RWPE1 (cell line): ENCODE results near the gene ATP8A2.

Source experiments
- CTCF ChIA-PET: fragments of 350-600 bp; sonication (Branson Sonifier 250); formaldehyde crosslinking; extraction: SDS; loops from one replicate; lab custom pipeline; 2021; lab: Yijun Ruan, JAX
- POLR2A ChIA-PET: fragments of 400-600 bp; formaldehyde crosslinking; extraction: SDS; loops from one replicate; lab custom pipeline; 2020; ENCODE audit warnings: antibody characterized with exemption; ENCODE audit not compliant: low non-redundant PET; lab: Yijun Ruan, JAX
- DNase-seq: peaks from one replicate; pipeline ENCODE4 v3.0.0; 2012; ENCODE audit warnings: low spot score
- H3K27ac ChIP-seq: fragments of 450-650 bp; 2 replicates; pipeline ENCODE4 v1.5.1; 2017
- TF ChIP-seq, protein P1 (sequence below): fragments of 450-650 bp; conservative IDR thresholded peaks from 2 replicates; pipeline ENCODE4 v1.5.1; 2017; ENCODE audit warnings: low read depth, mild to moderate bottlenecking

ATP8A2 gene

GRCh38 chr13:25378528-25378927 is 6.8 kb downstream of the ATP8A2 start:
- POLR2A ChIA-PET = no interaction called here

GRCh38 chr13:25379011-25379410 is 7.2 kb downstream of the ATP8A2 start:
- TF ChIP-seq, protein P1, sequence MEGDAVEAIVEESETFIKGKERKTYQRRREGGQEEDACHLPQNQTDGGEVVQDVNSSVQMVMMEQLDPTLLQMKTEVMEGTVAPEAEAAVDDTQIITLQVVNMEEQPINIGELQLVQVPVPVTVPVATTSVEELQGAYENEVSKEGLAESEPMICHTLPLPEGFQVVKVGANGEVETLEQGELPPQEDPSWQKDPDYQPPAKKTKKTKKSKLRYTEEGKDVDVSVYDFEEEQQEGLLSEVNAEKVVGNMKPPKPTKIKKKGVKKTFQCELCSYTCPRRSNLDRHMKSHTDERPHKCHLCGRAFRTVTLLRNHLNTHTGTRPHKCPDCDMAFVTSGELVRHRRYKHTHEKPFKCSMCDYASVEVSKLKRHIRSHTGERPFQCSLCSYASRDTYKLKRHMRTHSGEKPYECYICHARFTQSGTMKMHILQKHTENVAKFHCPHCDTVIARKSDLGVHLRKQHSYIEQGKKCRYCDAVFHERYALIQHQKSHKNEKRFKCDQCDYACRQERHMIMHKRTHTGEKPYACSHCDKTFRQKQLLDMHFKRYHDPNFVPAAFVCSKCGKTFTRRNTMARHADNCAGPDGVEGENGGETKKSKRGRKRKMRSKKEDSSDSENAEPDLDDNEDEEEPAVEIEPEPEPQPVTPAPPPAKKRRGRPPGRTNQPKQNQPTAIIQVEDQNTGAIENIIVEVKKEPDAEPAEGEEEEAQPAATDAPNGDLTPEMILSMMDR = no peak
- POLR2A ChIA-PET = no interaction called here
- CTCF ChIA-PET = no interaction called here
- no peak for DNase-seq
- H3K27ac ChIP-seq = no peak overlapping the region

More at GRCh38 chr13:25378528-25378927, 6.8 kb downstream of the ATP8A2 start:
- CTCF ChIA-PET = interaction anchor here (0.6 kb wide), 1 partner anchor 290 kb away, joined by 4 read pairs; no protein-coding TSS in a partner anchor
- DNase-seq = no peak
- TF ChIP-seq, protein P1 = no peak
- no peak overlapping the region for H3K27ac ChIP-seq

GRCh38 chr13:25380082-25380481 is 8.3 kb downstream of the ATP8A2 start:
- DNase-seq = no peak
- no peak overlapping the region for H3K27ac ChIP-seq
- ChIA-PET CTCF (no interaction called here), POLR2A (no interaction called here)
- TF ChIP-seq, protein P1 = no peak

GRCh38 chr13:25380741-25381324 is 9.1 kb downstream of the ATP8A2 start:
- POLR2A ChIA-PET = no interaction called here
- TF ChIP-seq, protein P1 = no peak
- H3K27ac ChIP-seq = no peak overlapping the region
- CTCF ChIA-PET = no interaction called here
- no peak for DNase-seq

DNA sequence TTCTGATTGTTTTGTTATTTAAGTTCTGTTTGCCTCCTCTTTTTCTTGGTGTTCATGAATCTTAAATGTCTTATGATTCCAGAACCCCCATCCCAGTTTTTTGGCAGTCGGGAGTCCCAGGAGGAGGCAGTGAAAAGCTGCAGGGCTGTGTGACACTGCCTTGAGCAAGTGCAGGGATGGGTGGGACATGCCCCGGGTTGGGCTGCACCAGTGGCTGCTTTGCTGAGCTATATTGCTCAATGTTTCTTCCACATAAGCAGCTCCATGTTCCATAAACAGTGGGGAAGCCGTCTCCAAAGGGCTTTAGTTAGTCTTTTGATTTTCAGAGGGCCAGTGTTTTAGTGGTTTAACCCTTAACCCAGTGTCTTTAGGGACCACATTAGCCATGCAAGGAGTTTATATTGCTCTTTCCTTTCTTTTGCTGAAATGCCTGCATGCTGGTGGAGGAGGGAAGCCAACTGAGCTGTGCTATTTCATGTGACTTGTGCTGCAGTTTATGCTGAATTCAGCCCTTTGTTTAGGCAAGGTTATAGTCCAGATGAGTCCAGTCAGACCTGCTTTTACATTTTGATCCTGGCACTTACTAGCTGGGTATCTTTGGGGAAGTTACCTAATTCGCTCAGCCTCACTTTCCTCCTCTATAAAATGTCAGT is 13.1 kb downstream of the ATP8A2 start:
- ChIA-PET POLR2A (no interaction called here), CTCF (interaction anchor here (0.6 to 1.4 kb wide), 2 partner anchors 9 to 10 kb away, joined by 5 to 6 read pairs; no protein-coding TSS in a partner anchor)
- H3K27ac ChIP-seq = no peak overlapping the region
- DNase-seq = no peak
- TF ChIP-seq, protein P1 = no peak

- TF ChIP-seq, protein P1 = no peak
- H3K27ac ChIP-seq = no peak overlapping the region
- ChIA-PET CTCF (interaction anchor here (0.7 to 1.0 kb wide), 2 partner anchors 183 to 1069 kb away, joined by 4 read pairs; no protein-coding TSS in a partner anchor), POLR2A (no interaction called here)
- DNase-seq = no peak
Measured at GRCh38 chr13:25391932-25392331, 20.2 kb downstream of the ATP8A2 start.
